22Rv1 (cell line): ENCODE measurements around the gene TANGO2.

ENCODE experiments used
- H3K27ac ChIP-seq: fragments of 450-650 bp; 2 replicates; pipeline ENCODE4 v1.5.1; 2017
- ZFX ChIP-seq: fragments of 450-650 bp; IDR thresholded peaks from 2 replicates; pipeline ENCODE4 v1.6.1; 2017; ENCODE audit warnings: antibody characterized with exemption, borderline replicate concordance
- TF ChIP-seq, protein P1 (sequence below): fragments of 450-650 bp; IDR thresholded peaks from 2 replicates; pipeline ENCODE4 v1.5.1; 2017; ENCODE audit warnings: mild to moderate bottlenecking

The TANGO2 gene

DNA sequence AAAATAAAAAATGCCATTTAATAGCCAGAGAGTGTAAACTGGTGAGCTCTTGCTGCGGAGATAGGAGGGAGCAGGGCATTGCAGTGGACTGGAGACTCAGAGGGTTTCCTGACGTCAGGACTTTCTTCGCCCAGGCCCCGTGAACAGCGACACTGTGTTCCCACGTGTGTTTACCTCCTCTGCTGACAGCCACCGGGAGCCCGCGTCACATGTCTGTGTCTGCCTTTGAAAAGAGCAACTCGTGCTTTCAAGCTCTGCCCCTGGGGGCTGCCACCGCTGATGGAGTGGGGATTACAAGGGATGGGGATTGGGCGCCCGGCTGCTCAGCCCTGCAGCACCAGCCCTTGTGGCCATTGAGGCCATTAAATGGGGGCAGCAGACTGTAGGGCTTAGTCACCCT, 3.3 kb downstream of the TANGO2 start:
- no peak overlapping the region for H3K27ac ChIP-seq
- TF ChIP-seq, protein P1, sequence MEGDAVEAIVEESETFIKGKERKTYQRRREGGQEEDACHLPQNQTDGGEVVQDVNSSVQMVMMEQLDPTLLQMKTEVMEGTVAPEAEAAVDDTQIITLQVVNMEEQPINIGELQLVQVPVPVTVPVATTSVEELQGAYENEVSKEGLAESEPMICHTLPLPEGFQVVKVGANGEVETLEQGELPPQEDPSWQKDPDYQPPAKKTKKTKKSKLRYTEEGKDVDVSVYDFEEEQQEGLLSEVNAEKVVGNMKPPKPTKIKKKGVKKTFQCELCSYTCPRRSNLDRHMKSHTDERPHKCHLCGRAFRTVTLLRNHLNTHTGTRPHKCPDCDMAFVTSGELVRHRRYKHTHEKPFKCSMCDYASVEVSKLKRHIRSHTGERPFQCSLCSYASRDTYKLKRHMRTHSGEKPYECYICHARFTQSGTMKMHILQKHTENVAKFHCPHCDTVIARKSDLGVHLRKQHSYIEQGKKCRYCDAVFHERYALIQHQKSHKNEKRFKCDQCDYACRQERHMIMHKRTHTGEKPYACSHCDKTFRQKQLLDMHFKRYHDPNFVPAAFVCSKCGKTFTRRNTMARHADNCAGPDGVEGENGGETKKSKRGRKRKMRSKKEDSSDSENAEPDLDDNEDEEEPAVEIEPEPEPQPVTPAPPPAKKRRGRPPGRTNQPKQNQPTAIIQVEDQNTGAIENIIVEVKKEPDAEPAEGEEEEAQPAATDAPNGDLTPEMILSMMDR = no peak
- no peak for TF ChIP-seq ZFX

DNA sequence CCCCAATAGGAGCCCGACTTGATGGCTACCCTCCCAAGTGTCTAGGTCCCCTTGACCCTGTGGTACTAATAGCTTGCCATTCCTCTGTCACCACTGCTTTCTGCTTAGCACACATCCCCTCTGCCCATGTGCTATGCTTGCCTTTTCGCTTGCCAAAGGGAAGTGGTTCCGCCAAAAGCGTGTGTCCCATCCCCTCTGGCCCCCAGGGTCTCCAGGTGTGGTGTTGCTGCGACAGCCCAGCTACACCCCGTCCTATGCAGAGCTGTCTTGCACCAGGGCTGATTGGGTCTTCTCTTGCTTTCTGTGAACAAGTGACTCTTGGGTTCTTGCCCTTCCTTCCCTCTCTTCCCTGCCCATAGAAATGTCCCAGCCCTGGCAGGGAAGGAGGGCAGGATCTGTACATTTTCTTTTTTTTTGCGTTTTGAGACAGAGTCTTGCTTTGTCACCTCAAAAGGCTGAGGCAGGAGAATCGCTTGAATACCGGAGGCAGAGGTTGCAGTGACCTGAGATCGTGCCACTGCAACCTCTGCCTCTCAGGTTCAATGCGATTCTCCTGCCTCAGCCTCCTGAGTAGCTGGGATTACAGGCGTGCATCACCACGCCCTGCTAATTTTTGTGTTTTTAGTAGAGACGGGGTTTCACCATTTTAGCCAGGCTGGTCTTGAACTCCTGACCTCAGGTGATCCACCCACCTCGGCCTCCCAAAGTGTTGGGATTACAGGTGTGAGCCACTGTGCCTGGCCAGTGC, 3.9 kb downstream of the TANGO2 start:
- TF ChIP-seq, protein P1 = no peak
- TF ChIP-seq ZFX = no peak
- H3K27ac ChIP-seq = no peak overlapping the region

DNA sequence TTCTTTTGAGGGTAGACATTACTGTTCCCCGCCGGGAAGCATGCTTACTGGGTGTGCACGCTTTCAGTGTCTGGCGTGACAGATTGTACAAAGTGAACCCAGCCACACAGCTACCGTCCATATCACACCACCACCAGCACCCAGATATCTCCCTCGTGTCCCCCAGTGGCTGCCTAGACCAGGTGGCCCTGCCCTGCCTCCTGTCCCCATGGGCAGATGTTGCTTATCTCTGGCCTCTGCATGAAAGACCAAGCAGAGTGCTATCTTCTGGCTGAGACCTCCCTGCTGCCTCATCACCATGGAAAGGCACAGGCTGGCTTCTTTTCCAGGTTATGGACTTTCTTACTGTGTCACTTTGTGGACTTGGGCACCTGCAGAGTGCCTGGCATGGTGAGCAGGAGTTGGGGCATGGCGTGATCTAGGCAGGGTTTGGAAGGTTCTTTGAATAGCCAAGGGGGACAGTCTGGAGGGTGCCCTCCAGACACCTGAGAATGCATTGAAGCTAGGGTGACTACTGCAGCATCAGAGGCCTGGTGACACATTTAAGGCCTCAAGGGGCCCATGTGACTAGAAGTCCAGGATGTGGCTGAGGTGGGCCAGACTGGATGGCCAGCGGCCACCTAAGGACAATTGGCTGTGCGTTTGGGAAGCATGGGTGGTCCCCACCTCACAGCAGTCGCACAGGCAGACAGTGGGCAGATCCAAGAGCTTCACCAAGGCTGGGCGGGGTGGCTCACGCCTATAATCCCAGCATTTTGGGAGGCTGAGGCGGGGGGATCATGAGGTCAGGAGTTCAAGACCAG, 4.7 kb downstream of the TANGO2 start:
- TF ChIP-seq ZFX = no peak
- TF ChIP-seq, protein P1 = no peak
- no peak overlapping the region for H3K27ac ChIP-seq

DNA sequence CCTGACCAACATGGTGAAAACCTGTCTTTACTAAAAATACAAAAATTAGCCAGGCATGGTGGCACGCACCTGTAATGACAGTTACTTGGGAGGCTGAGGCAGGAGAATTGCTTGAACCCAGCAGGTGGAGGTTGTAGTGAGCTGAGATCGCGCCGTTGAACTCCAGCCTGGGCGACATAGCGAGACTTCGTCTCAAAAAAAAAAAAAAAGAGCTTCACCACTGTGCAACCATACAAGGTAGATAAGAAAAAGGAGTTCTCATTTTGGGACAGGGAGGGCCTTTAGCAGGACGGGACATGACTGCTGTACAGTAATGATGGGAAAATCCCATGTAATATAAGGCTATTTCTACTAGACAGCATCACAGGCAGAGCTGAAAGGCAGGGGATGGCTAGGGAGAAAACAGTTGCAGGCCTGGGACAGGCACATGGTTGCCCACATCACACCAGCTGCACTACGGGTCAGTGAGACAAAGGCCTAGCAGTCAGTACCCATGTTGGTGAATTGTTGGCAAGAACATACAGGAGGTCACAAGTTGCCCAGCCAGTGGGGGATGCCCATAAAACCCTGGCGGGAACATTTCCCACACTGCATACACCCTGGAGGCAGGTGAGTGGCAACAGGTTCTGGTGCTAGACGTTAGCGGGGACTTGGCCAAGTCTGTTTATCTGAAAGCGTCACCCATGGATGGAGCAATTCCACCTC, 5.4 kb downstream of the TANGO2 start:
- no peak overlapping the region for H3K27ac ChIP-seq
- no peak for TF ChIP-seq ZFX
- TF ChIP-seq, protein P1 = no peak

DNA sequence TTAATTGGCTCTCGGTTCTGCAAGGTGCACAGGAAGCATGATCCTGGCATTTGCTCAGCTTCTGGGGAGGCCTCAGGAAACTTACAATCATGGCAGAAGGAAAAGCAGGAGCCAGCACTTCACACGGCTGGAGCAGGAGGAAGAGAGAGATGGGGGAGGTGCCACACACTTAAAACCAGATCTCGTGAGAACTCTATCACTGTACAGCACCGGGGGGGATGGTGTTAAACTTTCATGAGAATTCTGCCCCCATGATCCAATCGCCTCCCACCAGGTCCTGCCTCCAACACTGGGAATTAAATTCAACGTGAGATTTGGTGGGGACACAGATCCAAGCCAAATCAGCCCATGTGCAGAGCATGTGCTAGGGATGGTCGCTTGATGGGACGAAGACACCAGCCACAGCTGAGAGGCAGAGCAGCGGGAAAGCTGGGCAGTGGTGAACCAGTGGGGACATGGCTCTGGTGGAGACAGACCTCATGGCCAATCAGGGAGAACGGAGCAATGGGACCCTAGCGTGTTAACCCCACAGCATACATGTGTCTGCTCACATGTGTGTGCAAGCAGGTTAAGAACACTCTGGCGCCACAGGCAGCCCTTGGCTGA, 6.2 kb downstream of the TANGO2 start:
- H3K27ac ChIP-seq = no peak overlapping the region
- TF ChIP-seq, protein P1 = no peak
- TF ChIP-seq ZFX = no peak

DNA sequence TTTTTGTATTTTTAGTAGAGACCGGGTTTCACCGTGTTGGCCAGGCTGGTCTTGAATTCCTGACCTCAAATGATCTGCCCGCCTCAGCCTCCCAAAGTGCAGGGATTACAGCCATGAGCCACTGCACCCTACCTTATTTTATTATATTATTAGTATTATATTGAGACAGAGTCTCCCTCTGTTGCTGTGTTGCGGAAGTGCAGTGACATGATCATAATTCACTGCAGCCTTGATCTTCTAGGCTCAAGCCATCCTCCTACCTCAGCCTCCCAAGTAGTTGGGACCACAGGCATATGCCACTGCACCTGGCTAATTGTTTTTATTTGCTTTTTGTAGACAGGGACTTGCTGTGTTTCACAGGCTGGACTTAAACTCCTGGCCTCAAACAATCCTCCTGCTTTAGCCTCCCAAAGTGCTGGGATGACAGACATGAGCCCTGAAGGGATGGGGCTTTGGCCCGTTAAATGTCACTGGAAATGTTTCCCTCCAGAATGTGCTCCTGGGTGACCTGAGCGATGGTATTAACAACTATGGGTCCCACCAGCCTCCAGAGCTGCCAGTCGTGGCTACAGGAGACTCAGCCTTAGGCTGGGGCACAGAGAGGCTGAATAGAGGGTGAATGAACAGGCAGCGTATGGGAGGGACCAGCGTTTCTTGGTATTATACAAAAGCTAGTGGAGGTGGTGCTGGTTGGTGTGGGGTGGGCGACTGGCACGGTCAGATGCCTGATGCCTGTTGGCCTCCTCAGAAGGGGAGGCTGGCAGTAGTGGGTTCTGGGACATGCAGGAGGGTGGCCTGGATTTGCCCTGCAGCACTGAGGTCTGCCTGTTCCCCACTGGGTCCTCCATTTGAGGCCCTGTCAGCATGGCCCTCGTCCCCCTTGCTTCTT, 7.3 kb downstream of the TANGO2 start:
- TF ChIP-seq, protein P1 = peak; percentile 44
- no peak for TF ChIP-seq ZFX
- no peak overlapping the region for H3K27ac ChIP-seq
